HTR-8/SVneo (cell line): Measurements from ENCODE around the gene ARSA.
"Not testable (repeated sequence)": the region's sequence is repeated elsewhere in the genome, so short reads cannot be mapped to it uniquely, and the experiment has no call there.

Experiments
- DNase-seq: peaks from one replicate; pipeline ENCODE4 v3.0.0; 2011; ENCODE audit warnings: low spot score, mixed read lengths; ENCODE audit not compliant: insufficient read length
- FAIRE-seq: peaks from 2 replicates; lab custom pipeline; 2011; peaks lifted over from hg19 to GRCh38; lab: Jason Lieb, UNC

The ARSA gene

GRCh38 chr22:50627642-50628542 is at the start of gene ARSA:
Gene ARSA, minus strand, starts transcription at chr22:50628152. Its CDS starts 373 bp downstream, at chr22:50627779.
- peak; percentile 75 for DNase-seq

DNA sequence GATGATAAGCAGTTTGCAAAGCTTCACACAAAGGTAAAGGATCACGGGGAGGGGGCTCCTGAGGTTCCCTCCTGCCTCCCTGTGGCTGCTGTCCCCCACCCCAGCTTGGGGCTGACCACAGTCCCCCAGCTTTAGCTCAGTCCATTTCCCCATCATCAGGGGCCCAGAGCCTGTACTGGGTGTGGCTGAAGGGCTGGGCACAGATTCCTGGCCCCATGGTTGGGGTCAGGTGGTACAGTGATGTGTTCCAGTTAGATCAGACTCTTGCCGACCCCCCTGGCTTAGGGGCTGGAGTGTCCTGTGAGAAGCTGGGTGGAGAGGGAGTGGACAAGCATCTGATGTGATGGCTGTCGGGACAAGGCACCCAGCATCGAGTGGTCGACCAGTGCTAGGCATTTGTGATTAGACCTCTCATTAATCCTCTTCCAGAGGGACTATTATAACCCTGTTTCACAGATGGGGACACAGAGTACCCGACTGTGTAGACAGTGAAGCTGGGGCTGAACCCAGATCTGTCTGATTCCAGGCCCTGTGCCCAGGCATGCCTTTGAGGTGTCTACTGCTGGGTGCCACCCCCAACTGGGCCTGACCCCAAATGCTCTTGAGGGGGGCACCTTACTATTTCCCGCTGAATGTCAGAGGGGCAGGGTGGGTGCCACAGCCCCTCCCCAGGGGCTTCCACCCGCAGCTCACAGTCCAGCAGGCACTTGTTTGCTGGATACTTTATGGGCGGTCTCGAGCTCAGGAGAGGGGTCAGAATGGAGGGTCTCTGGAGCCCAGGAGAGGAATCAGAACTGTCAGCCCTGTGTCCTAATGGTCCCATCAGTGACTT is 48.9 kb upstream of the ARSA start:
- DNase-seq (no peak), FAIRE-seq (no peak)

More at GRCh38 chr22:50627642-50628542, at the start of gene ARSA:
- FAIRE-seq, result no peak

GRCh38 chr22:50676180-50676636 is 48.3 kb upstream of the ARSA start:
- no peak for FAIRE-seq
- DNase-seq, result no peak

DNA sequence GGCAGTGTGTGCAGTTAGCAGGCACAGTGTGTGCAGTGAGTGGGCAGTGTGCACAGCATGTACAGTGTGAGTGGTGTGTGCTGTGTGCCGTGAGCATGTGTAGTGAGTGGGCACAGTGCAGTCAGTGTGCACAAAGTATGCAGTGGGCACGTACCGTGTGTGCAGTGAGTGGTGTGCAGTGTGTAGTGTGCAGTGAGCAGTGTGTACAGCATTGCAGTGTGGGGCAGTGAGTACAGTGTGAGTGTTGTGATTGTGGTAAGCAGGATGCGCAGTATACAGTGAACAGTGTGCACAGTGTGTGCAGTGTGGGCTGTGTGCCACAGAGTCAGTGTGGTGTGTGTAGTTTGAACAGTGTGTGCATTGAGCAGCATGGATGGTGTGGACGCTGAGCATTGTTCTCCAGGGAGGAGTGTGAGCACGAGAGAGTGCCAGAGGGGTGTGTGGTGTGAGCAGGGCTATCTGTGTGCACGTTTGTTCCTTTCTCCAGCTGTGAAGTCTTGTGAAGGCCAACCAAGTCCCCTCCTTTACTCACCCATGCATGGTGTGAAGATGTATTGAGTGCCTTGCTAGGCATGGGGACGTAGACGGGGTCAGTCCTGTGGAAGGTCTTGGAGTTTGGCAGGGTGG is 47.7 kb upstream of the ARSA start:
- DNase-seq (no peak), FAIRE-seq (peak; percentile 97)

DNA sequence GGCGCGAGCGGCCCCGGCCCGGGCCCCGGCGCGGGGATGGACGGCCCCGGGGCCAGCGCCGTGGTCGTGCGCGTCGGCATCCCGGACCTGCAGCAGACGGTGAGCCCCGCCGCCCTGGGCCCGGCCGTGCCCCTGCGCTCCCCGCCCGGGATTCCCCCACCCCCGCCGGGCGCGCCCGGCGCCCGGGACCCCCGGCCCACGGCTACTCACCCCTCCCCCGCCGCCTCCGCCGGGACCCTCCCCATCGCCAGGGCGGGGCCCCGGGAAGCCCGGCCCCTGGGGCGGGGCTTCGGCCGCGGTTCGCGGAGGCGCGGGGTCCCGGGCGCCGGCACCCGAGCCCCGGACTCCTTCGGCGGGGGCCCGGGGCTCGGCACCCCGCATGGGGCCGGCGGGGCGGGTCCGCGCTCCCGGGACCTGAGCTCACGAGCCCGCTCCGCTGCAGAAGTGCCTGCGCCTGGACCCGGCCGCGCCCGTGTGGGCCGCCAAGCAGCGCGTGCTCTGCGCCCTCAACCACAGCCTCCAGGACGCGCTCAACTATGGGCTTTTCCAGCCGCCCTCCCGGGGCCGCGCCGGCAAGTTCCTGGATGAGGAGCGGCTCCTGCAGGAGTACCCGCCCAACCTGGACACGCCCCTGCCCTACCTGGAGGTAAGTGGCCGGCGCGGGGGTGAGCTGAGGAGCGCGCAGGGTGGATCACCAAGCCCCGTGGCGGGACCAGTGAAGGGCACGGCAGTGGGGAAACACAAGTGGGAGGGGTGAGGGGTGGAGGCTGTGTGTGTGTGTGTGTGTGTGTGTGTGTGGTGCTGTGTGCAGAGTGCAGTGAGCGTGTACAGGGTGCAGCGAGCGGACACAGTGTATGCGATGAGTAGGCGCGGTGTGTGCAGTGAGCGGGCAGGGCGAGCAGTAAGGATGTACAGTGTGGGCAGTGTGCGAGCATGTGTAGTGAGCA is 46.9 kb upstream of the ARSA start:
- no peak for FAIRE-seq
- DNase-seq, result no peak

DNA sequence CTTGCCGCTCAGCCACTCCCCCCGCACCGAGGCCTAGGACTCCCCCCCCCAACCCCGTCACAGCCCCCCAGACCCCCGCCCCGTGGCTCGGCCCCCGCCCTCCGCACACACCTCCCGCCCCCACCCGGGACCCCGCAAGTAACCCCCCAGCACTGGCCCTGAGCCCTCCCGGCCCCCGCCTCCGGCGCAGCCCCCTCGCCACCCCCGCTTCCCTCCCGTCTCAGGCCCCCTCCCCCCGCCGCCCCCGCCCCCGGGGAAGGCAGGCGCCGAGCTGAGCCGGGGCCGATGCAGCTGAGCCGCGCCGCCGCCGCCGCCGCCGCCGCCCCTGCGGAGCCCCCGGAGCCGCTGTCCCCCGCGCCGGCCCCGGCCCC is 46.2 kb upstream of the ARSA start:
- DNase-seq (no peak), FAIRE-seq (no peak)

DNA sequence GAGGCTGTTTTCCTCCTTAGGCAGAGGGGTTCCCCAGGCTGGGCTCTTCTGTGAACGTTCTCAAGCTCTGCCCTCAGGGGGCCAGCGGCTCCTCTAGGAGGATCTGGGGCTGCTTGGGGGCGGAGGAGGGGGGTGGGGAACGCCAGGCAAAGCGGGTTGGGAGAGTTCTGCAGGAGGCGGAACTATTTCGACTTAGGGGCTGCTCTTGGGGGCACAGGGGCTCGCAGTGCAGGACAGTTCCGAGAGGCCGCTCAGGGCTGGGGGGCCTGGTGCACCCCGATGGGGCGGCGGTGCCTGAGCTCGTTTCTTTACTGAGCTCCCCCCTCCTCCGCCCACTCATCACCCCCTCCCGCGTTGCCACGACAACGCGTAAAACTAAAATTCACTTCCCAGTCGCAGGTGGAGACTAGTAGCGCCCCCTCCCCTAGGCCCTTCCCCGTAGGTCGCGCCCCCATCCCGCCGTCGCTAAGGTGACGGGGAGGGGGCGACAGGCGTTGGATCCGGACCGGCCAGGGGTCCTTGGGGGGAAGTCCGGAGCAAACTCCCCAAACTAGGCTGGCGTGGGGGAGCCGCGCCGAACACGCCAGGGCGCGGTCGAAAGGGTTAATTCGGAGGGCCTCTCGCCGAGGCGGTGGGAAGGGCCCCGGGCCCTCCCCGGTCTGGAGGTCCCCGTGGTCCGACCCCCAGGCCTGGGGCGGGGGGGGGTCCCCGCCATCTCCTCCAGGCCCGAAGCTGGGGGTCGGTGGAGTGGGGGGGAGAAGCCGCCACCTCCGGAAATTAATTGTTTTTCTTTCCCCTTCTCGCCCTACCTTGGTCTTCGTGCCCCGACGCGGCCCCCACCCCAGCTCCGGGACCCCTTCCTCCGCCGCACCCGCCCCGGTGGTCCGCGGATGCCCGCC is 45.5 kb upstream of the ARSA start:
- DNase-seq (no peak), FAIRE-seq (no peak)

DNA sequence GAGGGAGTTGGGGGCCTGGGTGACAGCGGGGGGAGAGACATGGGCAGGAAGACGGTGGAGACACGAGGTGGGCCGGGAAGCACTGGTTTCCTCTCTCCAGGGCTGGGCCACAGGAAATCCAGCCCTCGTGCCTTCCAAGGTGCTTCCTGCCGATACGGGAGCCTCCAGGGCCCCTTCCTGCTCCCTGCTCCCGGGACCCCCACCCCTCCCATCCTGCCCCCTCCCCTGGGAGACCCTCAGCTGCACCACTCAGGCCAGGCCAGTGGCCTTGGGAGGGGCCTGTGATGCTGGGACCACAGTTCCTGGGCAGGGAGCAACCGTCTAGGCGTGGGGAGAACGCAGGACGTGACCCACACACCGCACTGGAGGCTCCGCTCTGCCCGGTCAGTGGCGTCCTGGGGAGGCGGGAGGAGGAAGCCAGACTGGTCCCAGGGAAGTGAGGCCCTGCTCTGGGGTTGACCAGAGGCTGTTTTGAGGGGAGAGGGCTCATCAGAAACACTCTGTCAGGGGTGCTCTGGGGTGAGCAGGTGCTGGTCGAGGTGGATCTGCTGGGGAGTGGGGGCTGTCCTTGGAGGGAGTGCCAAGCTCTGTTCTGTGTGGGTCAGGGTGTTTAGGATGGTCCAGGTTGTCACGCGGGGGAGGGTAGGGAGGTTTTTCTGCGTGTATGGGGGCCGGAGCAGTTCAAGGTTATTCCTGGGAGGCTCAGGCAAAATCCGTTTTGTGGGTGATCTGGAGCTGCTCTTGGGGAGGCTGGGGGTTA is 44.7 kb upstream of the ARSA start, which contains the start of gene SHANK3:
SHANK3 (plus strand) TSS at position 353 of the 760 bp plus-strand sequence.
- FAIRE-seq, result no peak
- DNase-seq, result no peak

DNA sequence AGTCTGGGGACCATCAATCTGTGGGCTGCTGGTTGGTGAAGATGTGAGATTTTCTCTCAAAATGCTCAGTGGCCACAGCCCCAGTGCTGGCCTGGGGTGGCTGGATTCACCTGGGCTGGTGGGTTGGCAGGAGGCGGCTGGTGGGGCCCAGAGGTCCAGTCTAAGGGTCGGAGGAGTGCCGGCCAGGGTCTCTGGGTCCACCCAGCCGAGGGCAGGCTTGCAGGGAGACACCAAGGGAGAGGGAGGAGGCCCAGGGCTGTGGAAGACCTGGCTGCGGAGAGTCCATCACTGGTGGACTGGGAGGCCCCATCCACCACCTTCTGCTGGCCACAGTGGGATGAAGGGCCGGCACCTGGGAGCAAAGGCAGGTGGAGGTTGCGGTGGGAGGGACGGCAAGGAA is 44.1 kb upstream of the ARSA start:
- DNase-seq (no peak), FAIRE-seq (no peak)

GRCh38 chr22:50671641-50672040 is 43.7 kb upstream of the ARSA start:
- FAIRE-seq, result no peak

DNA sequence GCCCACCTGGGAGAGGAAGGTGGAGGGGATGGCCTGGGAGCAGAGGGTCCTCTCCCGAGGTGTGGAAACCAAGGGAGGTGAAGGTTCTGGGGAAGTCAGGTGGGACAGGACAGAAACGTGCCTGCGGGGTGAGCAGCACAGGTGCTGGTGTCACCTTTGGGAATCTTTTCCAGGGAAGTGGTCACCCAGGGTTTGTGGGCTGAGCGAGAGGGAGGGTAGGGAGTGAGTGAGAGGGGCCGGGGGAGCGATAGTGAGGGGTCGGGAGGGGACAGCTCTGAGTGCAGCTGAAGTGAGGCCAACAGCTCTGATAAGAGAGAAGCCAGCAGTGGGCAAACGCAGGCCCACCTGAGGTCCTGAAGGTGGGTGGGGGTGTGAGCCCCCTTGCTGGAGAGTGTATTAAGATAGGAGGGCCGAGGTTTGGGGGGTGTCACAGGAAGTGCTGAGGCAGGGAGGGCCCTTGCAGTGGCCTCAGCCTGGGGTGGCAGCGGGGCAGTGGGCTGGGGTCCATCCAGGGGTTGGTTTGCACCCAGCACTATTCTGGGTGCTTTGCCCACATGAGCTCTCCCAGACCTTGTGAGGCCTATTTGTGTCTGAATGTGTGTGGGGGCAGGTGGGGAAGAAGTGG is 43.1 kb upstream of the ARSA start:
- FAIRE-seq, result no peak
- no peak for DNase-seq

More at GRCh38 chr22:50671641-50672040, 43.7 kb upstream of the ARSA start:
- DNase-seq, result no peak

DNA sequence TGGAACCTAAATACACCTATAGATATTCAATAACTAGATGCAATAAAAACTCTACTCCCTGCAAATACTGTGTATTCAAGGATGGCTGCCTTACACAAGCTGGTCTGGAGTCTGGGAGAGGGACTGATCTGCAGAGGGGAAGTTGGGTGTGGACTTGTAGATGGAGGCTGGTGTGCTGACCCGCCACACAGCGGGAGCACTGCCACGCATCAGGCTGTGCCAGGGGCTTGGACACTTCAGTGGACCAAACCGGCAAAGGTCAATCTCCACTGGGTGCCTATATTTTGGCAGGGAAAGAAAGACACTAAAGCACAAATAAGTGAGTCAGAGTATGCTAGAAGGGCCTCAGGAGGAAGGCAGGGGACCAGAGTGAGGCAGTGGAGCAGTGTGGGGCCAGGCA is 42.6 kb upstream of the ARSA start:
- no peak for FAIRE-seq
- DNase-seq, result no peak

- DNase-seq (no peak), FAIRE-seq (no peak)
These were observed 37.8 kb upstream of the ARSA start for GRCh38 chr22:50665738-50666137.

DNA sequence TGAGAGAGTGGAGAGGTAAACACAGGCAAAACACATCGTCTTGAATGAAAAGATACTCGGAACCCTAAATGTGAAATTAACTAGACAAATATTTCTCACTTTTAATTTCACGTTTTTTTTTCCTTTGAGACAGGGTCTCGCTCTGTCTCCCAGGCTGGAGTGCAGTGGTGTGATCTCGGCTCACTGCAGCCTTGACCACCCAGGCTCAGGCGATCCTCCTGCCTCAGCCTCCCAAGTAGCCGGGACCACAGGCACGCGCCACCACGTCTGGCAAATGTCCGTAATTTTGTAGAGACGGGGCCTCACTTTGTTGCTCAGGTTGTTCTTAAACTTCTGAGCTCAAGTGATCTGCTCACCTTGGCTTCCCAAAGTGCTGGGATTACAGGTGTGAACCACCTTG is 37.3 kb upstream of the ARSA start:
- DNase-seq, result no peak
- no peak for FAIRE-seq

GRCh38 chr22:50660306-50660705 is 32.4 kb upstream of the ARSA start:
- DNase-seq (no peak), FAIRE-seq (no peak)

DNA sequence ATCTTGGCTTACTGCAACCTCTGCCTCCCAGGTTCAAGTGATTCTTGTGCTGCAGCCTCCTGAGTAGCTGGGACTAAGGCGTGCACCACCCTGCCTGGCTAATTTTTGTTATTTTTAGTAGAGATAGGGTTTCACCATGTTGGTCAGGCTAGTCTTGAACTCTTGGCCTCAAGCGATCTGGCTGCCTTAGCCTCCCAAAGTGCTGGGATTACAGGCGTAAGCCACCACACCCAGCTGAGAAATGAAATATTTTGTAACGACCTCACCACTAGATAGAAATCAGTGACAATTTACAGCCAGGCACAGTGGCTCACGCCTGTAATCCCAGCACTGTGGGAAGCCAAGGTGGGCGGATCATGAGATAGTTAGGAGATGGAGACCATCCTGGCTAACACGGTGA is 31.8 kb upstream of the ARSA start:
- FAIRE-seq, result not testable (repeated sequence)

DNA sequence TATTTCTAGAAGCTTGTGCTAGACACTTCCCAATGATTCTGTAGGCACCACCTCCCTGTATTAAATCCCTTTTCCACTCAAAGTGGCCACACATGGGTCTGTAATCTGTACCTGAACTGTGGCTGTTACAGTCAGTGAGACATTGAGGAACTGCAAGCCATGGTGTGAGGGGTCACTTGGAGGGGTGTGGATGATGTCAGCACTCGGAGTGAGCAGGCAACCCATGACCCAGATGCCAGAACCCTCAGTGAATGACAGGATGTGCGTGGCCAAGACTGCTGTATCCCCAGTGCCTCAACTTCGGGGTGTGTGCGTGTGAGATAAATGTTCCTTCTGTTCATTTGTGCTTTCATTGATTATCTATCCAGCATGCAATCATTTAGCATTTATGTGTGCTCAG is 30.0 kb upstream of the ARSA start:
- FAIRE-seq (no peak), DNase-seq (no peak)

More for the DNA sequence above, 31.8 kb upstream of the ARSA start:
- DNase-seq, result not testable (repeated sequence)
